Measurements from ENCODE around the gene ATP1A1.

The ATP1A1 gene

DNA sequence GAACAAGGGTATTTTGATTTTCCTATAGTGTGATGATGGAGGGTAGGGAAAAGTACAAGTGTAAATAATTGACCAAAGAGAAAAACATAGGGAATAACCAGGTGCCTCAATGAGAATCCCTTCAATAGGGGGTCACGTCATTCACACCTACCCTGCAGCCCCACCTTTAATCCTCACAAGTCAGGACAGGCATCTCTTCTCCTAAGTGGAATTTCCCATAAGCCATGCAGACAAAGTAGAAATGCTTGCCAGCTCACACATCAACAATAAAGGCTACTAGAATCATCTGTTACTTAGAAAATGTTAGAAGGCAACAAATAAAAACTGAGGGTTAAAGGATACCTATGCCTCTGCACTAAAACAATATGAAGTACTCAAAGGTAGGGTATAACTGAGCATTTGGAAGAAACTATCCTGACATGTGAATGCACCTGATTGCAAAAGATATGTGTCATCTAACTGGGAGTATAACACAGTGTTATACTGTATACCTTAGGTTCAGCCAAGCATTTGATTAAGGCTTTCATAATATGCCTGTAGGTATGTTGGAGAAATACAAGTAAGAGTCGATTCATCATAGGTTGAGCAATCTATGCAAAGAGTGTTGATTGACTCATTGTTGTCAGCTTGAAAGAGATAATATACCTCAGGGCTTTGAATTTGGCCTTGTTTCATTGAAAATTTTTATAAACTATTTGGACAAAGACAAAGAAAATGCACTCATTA, 32.4 kb upstream of the ATP1A1 start:
- no peak for DNase-seq (ENCODE audit: low read depth)
- no peak overlapping the region for H3K4me3 ChIP-seq (ENCODE audit: low read depth, low read length)

DNA sequence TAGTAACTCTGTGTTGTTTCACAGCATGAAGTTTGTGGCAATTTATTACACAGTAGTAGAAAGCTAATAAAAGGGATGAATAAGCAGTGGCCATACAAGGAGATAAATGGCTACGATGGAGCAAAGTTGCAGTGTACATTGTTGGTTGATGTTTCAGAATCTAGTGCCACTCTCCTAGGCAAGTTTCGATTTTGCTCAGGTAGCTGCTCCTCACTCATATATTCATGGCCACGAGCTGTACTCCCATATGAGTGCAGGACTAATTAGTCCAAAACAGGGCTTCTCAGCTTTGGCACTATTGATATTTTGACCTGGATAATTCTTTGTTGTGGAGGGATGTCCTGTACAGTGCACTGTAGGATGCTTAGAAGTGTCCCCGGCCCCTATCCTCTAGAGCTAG, 30.0 kb upstream of the ATP1A1 start:
- no peak for DNase-seq (ENCODE audit: low read depth)
- no peak overlapping the region for H3K4me3 ChIP-seq (ENCODE audit: low read depth, low read length)

- no peak for DNase-seq (ENCODE audit: low read depth)
- no peak overlapping the region for H3K4me3 ChIP-seq (ENCODE audit: low read depth, low read length)
Measured at GRCh38 chr1:116345011-116345410, 28.0 kb upstream of the ATP1A1 start.

GRCh38 chr1:116345843-116346242, 27.2 kb upstream of the ATP1A1 start:
- DNase-seq (ENCODE audit: low read depth) = no peak
- H3K4me3 ChIP-seq (ENCODE audit: low read depth, low read length) = no peak overlapping the region

- H3K4me3 ChIP-seq (ENCODE audit: low read depth, low read length) = no peak overlapping the region
- no peak for DNase-seq (ENCODE audit: low read depth)
Measured at GRCh38 chr1:116346943-116347673, 25.9 kb upstream of the ATP1A1 start.

GRCh38 chr1:116347696-116348095, 25.3 kb upstream of the ATP1A1 start:
- no peak overlapping the region for H3K4me3 ChIP-seq (ENCODE audit: low read depth, low read length)
- no peak for DNase-seq (ENCODE audit: low read depth)

DNA sequence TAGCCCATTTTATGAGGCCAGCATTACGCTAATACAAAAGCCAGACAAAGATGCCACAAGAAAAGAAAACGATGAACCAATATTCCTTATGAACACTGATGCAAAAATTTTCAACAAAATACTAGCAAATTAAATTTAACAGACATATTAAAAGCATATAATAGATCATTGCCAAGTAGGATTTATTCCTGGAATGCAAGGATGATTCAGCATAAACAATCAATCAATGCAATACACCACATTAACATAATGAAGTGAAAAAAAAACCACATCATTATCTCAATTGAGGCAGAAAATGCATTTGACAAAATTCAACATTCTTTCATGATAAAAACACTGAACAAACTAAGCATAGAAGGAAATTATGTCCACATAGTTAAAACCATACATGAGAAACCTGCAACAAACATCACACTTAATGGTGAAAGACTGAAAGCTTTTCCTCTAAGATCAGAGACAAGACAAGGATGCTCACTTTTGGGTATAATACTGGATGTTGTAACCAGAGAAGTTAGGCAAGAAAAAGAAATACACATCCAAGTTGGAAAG, 22.9 kb upstream of the ATP1A1 start:
- no peak for DNase-seq (ENCODE audit: low read depth)
- no peak overlapping the region for H3K4me3 ChIP-seq (ENCODE audit: low read depth, low read length)

GRCh38 chr1:116351914-116352313, 21.1 kb upstream of the ATP1A1 start:
- no peak for DNase-seq (ENCODE audit: low read depth)

DNA sequence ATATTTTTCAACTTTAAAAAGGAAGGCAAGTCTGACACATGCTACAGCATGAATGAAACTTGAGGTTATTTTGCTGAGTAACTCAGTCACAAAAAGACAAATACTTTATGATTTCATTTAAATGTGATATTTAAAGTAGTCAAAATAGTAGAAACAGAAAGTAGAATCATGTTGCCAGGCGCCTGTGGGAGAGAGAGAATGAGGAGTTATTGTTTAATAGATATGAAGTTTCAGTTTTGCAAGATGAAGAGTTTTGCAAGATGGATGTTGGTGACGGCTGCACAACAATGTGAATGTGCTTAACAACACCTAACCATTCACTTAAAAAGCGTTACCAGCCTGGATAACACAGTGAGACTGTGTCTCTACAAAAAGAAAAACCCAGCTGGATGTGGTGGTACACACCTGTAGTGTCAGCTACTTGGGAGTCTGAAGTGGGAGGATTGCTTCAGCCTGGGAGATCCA, 20.7 kb upstream of the ATP1A1 start:
- H3K4me3 ChIP-seq (ENCODE audit: low read depth, low read length) = no peak overlapping the region
- no peak for DNase-seq (ENCODE audit: low read depth)

More at GRCh38 chr1:116351914-116352313, 21.1 kb upstream of the ATP1A1 start:
- H3K4me3 ChIP-seq (ENCODE audit: low read depth, low read length) = no peak overlapping the region

DNA sequence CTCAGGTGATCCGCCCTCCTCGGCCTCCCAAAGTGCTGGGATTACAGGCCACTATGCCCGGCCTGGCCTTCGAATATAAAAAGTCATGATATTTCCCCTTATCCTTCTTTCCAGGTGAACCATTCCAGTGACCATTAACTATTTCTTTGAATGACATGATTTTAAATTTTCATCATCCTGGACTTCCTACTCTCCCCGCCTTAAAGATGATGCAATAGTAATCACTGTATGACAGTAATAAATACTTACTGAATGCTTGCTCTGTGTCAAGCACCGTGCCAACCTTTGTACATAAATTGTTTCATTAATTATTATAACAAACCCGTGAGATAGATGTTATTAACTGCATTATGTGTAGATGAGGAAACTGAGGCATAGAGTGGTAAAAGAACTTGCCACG, 19.9 kb upstream of the ATP1A1 start:
- no peak overlapping the region for H3K4me3 ChIP-seq (ENCODE audit: low read depth, low read length)
- DNase-seq (ENCODE audit: low read depth) = no peak

DNA sequence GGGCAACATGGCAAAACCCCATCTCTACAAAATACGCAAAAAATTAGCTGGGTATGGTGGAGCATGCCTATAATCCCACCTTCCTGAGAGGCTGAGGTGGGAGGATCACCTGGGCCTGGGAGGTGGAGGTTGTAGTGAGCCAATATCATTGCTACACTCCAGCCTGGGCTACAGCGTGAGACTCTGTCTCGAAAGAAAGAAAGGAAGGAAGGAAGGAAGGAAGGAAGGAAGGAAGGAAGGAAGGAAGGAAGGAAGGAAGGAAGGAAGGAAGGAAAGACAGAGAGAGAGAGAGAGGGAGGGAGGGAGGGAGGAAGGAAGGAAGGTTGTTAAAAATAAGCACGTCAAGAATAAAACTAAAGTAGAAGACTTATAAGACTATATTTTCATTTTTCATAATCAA, 17.0 kb upstream of the ATP1A1 start:
- DNase-seq (ENCODE audit: low read depth) = no peak
- H3K4me3 ChIP-seq (ENCODE audit: low read depth, low read length) = no peak overlapping the region

DNA sequence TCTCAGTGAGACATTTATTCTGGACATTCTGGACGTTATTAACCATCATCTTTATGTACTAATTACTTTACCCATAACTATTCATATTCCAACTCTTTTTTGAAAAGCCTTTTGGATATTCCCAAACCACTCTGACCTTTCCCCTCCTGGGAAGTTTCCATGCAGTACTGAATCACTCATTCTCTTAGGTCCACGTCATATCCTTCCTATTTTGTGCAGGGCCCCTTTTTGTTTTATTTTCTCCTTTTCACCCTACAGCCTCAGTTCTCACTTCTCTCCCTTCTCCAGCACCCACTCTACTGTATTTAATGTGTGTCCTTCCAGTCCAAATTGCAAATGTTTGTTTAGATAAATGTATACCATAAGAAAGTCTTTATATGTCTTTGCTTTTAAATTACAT, 16.4 kb upstream of the ATP1A1 start:
- DNase-seq (ENCODE audit: low read depth) = no peak

GRCh38 chr1:116357487-116357886, 15.6 kb upstream of the ATP1A1 start:
- no peak overlapping the region for H3K4me3 ChIP-seq (ENCODE audit: low read depth, low read length)
- DNase-seq (ENCODE audit: low read depth) = no peak

More for the DNA sequence above, 16.4 kb upstream of the ATP1A1 start:
- H3K4me3 ChIP-seq (ENCODE audit: low read depth, low read length) = no peak overlapping the region

DNA sequence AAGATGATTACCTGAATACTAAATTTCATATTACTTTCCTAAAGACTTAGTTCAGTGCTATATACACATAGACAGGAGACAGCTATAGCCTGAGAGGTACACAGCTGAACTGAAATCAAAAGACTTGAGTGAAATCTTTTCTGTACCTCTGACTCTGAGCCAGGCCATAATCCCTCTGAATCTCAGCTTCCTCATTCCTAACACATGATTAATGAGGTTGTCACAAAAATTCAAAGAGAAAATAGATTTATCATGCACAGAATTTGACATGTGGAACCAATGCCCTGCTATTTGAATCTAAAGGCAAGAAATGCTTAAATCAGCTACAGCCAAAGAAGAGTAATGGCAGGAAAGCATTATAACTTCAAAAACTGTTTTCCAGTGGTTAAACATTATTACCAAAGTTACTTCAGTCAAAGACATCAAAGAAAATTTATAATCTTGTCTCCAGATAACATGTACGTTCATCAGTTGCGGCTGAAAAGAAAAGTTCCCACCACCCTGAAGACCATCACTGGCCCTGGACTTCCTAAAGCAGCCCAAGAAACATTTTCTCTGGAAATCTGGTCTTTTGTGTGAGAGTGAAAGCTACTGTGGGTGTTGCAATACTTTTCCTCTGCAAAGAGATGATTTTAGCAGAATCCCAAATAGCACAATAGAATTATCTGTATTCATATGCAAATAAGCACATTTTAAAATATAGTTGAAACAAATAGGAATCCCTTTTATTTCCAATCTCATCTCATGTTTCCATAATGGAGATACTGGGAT, 13.8 kb upstream of the ATP1A1 start:
- H3K4me3 ChIP-seq (ENCODE audit: low read depth, low read length) = no peak overlapping the region
- DNase-seq (ENCODE audit: low read depth) = no peak

- no peak overlapping the region for H3K4me3 ChIP-seq (ENCODE audit: low read depth, low read length)
- no peak for DNase-seq (ENCODE audit: low read depth)
Measured at GRCh38 chr1:116359871-116360270, 13.2 kb upstream of the ATP1A1 start.

- no peak overlapping the region for H3K4me3 ChIP-seq (ENCODE audit: low read depth, low read length)
- no peak for DNase-seq (ENCODE audit: low read depth)
Measured at GRCh38 chr1:116360429-116361173, 12.4 kb upstream of the ATP1A1 start.

DNA sequence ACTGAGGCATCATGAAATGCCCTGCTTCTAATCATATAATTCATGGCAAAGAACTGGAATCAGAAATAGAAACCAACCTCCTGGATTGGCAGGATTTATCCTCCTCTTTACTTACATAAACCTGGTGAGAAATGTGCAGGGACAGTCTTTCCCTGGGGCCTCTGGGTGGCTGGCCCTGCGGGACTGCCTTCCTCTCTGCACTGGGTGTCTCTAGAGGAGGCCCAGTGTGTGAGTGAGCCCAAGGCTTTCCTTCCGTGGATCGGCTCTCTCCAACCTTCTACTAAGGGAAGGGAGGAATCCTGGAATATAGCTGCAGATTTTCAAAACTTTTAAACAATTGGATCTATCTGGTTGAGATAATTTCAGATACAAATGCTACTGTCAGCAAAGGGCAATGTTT, 11.4 kb upstream of the ATP1A1 start:
- H3K4me3 ChIP-seq (ENCODE audit: low read depth, low read length) = no peak overlapping the region
- no peak for DNase-seq (ENCODE audit: low read depth)

DNA sequence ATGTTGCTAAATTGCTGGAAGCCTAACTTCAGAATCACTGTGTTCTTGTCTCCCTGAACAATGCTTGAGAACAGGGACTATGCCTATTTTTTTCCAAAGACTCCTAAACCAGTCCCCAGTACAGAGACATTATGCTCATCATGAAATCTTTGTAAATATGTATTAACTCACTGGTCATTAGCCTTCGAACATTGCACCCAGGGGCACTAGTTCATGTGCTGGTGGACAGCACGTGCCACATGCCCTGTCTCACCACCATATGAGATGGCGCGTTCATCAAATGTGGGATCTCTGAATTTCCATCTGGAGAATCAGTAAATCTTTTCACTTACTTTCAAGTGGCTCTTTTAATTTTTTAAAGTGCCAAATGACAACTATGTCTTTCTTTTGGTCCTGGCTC, 11.0 kb upstream of the ATP1A1 start:
- no peak overlapping the region for H3K4me3 ChIP-seq (ENCODE audit: low read depth, low read length)
- no peak for DNase-seq (ENCODE audit: low read depth)

GRCh38 chr1:116365353-116365780, 7.7 kb upstream of the ATP1A1 start:
- H3K4me3 ChIP-seq (ENCODE audit: low read depth, low read length) = no peak overlapping the region
- DNase-seq (ENCODE audit: low read depth) = no peak

All from skeletal muscle cell (primary cell).